K562 (cell line): ENCODE results near the gene MAST1. TPM values are rescaled to one million over a fixed set of nuclear protein-coding genes. Genes with fewer than 3 reads are reported as not detected.
A peak's percentile ranks its signal among the peaks of the same experiment; 100 is the strongest.

ENCODE experiments used
- ARID1B ChIP-seq: fragments of 450-650 bp; IDR thresholded peaks from 2 replicates; pipeline ENCODE4 v1.6.1; 2016; ENCODE audit warnings: antibody characterized with exemption, mild to moderate bottlenecking, inconsistent platforms
- EHMT2 ChIP-seq: fragments of 450-650 bp; IDR thresholded peaks from 2 replicates; pipeline ENCODE4 v1.6.1; 2018; ENCODE audit warnings: antibody characterized with exemption
- HDAC3 ChIP-seq: fragments of 450-650 bp; IDR thresholded peaks from 2 replicates; pipeline ENCODE4 v1.6.1; 2018; ENCODE audit warnings: borderline replicate concordance, mild to moderate bottlenecking, moderate library complexity; ENCODE audit not compliant: partially characterized antibody
- HNRNPUL1 ChIP-seq: fragments of 200-400 bp; formaldehyde crosslinking; IDR thresholded peaks from 2 replicates; pipeline ENCODE4 v1.6.1; 2017; ENCODE audit warnings: low read length
- MAFK ChIP-seq: IDR thresholded peaks from 2 replicates; pipeline ENCODE4 v1.6.1; 2011; ENCODE audit warnings: low read length, improper control_type of control experiment
- MBD2 ChIP-seq: sonication (generic); IDR thresholded peaks from 2 replicates; pipeline ENCODE4 v1.6.1; 2016; ENCODE audit warnings: low read depth, borderline replicate concordance
- NR2C1 ChIP-seq, 2 experiments: fragments of 450-650 bp; IDR thresholded peaks; 2 replicates each; pipeline ENCODE4 v1.6.1; 2017; ENCODE audit warnings: mild to moderate bottlenecking in 2 of 2, antibody characterized with exemption in 1 of 2, inconsistent platforms in 1 of 2, missing compliant biosample characterization in 1 of 2, missing genetic modification characterization in 1 of 2
- SRF ChIP-seq, 2 experiments: fragments of 250-450, 450-650 bp in 1 of 2; sonication (Bioruptor Pico) in 1 of 2; sonication (generic) in 1 of 2; formaldehyde crosslinking; IDR thresholded peaks; 2 replicates each; pipeline versions ENCODE4 v1.5.0 to v1.5.1; 2020 to 2022; ENCODE audit warnings: mild to moderate bottlenecking in 1 of 2, missing genetic modification reagents in 1 of 2
- SUPT5H ChIP-seq: fragments of 450-650 bp; IDR thresholded peaks from 2 replicates; pipeline ENCODE4 v1.6.1; 2016
- ZNF165 ChIP-seq: fragments of 250-450 bp; sonication (Bioruptor Pico); IDR thresholded peaks from 2 replicates; pipeline ENCODE4 v1.4.0; 2020; ENCODE audit warnings: borderline replicate concordance
- ZNF407 ChIP-seq: fragments of 450-650 bp; IDR thresholded peaks from 2 replicates; pipeline ENCODE4 v1.6.1; 2016; ENCODE audit warnings: low read depth
- ZNF445 ChIP-seq: fragments of 250-450 bp; sonication (Bioruptor Pico); IDR thresholded peaks from 2 replicates; pipeline ENCODE4 v1.4.0; 2020; ENCODE audit warnings: low read depth, mild to moderate bottlenecking, moderate library complexity
- ZNF609 ChIP-seq: sonication (generic); formaldehyde crosslinking; IDR thresholded peaks from 2 replicates; pipeline ENCODE4 v1.8.1; 2023; ENCODE audit warnings: missing genetic modification reagents, mild to moderate bottlenecking, borderline replicate concordance
- polyA plus RNA-seq, 8 experiments: library from polyadenylated mRNA; depleted of rRNA in 4 of 8; stranded (reverse) in 5 of 8; unstranded in 3 of 8; fragments of >200 nt; fragmentation: Nextera tagmentation in 2 of 8; fragmentation: Illumina TruSeq in 1 of 8; extraction: Ambion mirVana in 2 of 8; extraction: Trizol in 1 of 8; gene quantifications; 2 replicates each; pipeline versions ENCODE4 v1.2.1 to v1.2.3, GENCODE V29; 2011 to 2014; ENCODE audit warnings: inconsistent platforms in 1 of 8, missing spikeins in 1 of 8
- total RNA-seq, 7 experiments: library from RNA; depleted of rRNA in 6 of 7; stranded (reverse); fragments of >200 nt in 6 of 7; fragmentation: Illumina TruSeq in 2 of 7; extraction: Trizol in 2 of 7; gene quantifications; 2 replicates each; pipeline versions ENCODE4 v1.2.1 to v1.2.3, GENCODE V29; 2011 to 2021; ENCODE audit warnings: low replicate concordance in 1 of 7

Gene MAST1
- total and polyA plus RNA-seq, 9 of the 15 experiments (the other 6 are each of a cell fraction or from before 2014, with no cell fraction given), result 0.48 to 10.3 (median 3.9) TPM

- TF ChIP-seq ZNF407 (no peak), HDAC3 (no peak), ARID1B (no peak), HNRNPUL1 (peak; percentile 58; the same call in 1 of the 2 replicates), EHMT2 (no peak), SRF (CRISPR knock-in tag; IDR thresholded peaks at IDR 0.05) (peak; percentile 100), ZNF445 (CRISPR knock-in tag) (no peak), MBD2 (0 out of 2 replicates have a peak, but pooled peaks have one; percentile 57), SUPT5H (peak; percentile 72), NR2C1 (IDR thresholded peaks at IDR 0.05) (no peak), NR2C1 (tag; IDR thresholded peaks at IDR 0.05) (no peak), MAFK (no peak), ZNF609 (CRISPR knock-in tag) (no peak), ZNF165 (no peak)
Observed at GRCh38 chr19:12793290-12794195, 44.8 kb upstream of the MAST1 start (continued).
